Upper lobe of left lung (tissue), 6 donors: ENCODE data around the gene ZNF669. TPM values are rescaled to one million over a fixed set of nuclear protein-coding genes. Genes with fewer than 3 reads are reported as not detected.

ENCODE experiments used
- ATAC-seq, 2 donors: fragments of 200-7000 bp; cut with Tn5 transposase; one replicate each; pipeline ENCODE4 v1.9.1; 2022; ENCODE audit warnings: mild to moderate bottlenecking in 2 of 2, moderate library complexity in 2 of 2; ENCODE audit not compliant: low FRiP score in 2 of 2
- DNase-seq, 2 donors: peaks; one replicate each; pipeline ENCODE4 v3.0.0-alpha.2; 2019 to 2020
- H3K27ac ChIP-seq, 4 donors: fragments of 200-600 bp; sonication (generic); one replicate each; pipeline ENCODE4 v1.5.1; 2016 to 2019
- H3K27me3 ChIP-seq, 4 donors: fragments of 200-600 bp; sonication (generic); one replicate each; pipeline ENCODE4 v1.5.1; 2017 to 2019
- H3K36me3 ChIP-seq, 4 donors: fragments of 200-600 bp; sonication (generic); one replicate each; pipeline ENCODE4 v1.5.1; 2016 to 2019
- H3K4me1 ChIP-seq, 4 donors: fragments of 200-600 bp; sonication (generic); one replicate each; pipeline ENCODE4 v1.5.1; 2018 to 2019
- H3K4me3 ChIP-seq, 4 donors: fragments of 200-600 bp; sonication (generic); one replicate each; pipeline ENCODE4 v1.5.1; 2017 to 2019; ENCODE audit warnings: mild to moderate bottlenecking in 2 of 4, moderate library complexity in 1 of 4
- H3K9me3 ChIP-seq, 4 donors: fragments of 200-600 bp; sonication (generic); one replicate each; pipeline ENCODE4 v1.5.1; 2018 to 2019
- EP300 ChIP-seq, 4 donors: sonication (generic); formaldehyde crosslinking; IDR thresholded peaks; one replicate each; pipeline ENCODE4 v1.5.1; 2017; ENCODE audit warnings: antibody characterized with exemption in 4 of 4, control low read depth in 2 of 4
- POLR2A ChIP-seq, 4 donors: fragments of 450-650 bp; IDR thresholded peaks; one replicate each; pipeline ENCODE4 v1.5.1; 2016 to 2017; ENCODE audit warnings: antibody characterized with exemption in 4 of 4, mild to moderate bottlenecking in 2 of 4
- POLR2AphosphoS5 ChIP-seq, 2 donors: sonication (generic); formaldehyde crosslinking; IDR thresholded peaks; one replicate each; pipeline ENCODE4 v1.5.1; 2017; ENCODE audit warnings: antibody characterized with exemption in 2 of 2
- WGBS, 2 donors: methylation state at CpG; one replicate each; pipeline ENCODE4 v1.1.5; 2017 to 2018; 5-methylcytosine and 5-hydroxymethylcytosine counted together
- total RNA-seq, 6 donors: library from RNA; depleted of rRNA in 4 of 6; stranded (reverse); fragments of >200 nt in 4 of 6; gene quantifications; one replicate each; pipeline versions ENCODE4 v1.1.0 to v1.2.1, GENCODE V29; 2016 to 2021
- TF ChIP-seq, protein P1 (sequence below), 6 experiments: fragments of 450-650 bp in 4 of 6; fragments of 200-600 bp in 2 of 6; sonication (generic) in 2 of 6; IDR thresholded peaks; one replicate each; pipeline ENCODE4 v1.5.1; 2016 to 2019; ENCODE audit warnings: antibody characterized with exemption in 6 of 6
- donor health status: DM: no; HTN: no; CAD: no; lungs with moderate emphysema.
- donor health status: DM: no; HTN: yes; CAD: no; lungs with severe emphysema.

ZNF669 gene
- total RNA-seq, 6 donors from 2014 or later, result 2.3 to 11.5 (median 6.9) TPM

DNA sequence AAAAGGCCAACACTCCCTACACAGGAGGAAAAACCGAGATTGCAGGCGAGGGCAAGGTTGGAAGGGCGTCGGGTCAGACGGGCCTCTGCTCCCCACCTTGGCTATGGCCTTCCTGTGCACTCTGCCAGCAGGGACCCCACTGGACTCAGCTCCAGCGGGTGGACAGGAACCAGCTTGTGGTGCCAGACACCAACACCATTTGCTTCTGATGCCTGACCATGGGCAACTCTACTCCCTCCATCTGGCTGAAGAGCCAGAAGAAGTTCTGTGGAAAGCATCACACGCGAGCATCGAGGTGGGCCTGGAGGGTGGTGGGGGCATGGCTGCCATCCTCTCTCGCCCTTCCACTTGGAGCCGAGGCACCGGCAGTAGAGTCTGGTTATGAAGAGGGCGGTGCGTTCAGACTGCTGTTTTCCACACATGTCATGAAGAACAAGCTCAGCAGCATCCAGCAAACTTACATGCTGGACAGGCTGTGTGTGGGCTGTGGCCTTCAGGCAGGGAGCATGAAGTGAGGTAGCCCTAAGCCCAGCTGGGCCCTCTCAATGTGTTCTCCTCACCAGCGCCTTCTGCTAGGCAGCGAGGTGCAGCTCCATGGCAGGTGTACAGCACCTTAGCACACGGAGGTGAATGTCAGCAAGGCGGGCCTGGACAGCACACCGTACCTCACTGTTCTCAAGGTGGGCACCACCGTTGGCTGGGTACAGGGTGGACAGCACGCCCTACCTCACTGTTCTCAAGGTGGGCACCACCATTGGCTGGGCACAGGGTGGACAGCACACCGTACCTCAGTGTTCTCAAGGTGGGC lies 15.6 kb upstream of the ZNF669 start:
- no peak overlapping the region for H3K27ac ChIP-seq
- TF ChIP-seq POLR2AphosphoS5 (IDR thresholded peaks at IDR 0.05), result no peak
- ATAC-seq (peak in 1 of 2 donors; percentile 37), DNase-seq (no peak)
- H3K27me3 ChIP-seq, result no peaks in the 10 kb centered on the region
- no peak overlapping the region for H3K4me3 ChIP-seq
- H3K9me3 ChIP-seq, result no peaks in the 10 kb centered on the region
- no peaks in the 10 kb centered on the region for H3K36me3 ChIP-seq
- WGBS, 2 donors, result 95% methylated on average over 12 to 22 of the region's 22 CpGs
- no peaks in the 10 kb centered on the region for H3K4me1 ChIP-seq

DNA sequence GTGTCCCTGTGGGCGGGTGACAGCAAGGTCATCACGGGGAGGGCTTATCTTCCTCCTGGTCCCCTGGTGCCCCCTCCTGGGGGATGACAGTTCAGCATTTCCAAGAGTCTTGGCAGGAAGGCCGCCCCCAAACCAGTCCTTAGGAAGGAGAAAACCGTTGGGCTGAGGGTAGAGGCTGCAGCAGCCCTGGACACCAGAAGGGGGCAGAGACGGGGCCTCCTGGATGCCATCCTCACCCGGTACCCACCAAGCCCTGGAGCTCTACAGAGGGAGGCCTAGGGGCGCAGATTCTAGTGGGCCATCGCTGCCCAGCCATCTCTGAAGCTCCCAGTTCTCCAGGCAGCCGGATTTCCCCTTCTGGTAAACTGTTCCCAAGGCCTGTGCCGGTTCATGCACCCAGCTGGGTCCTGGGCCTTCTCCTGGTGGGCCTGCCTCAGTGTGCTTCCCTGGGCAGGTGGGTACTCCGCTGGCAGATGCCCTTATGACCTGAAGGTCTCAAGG lies 14.8 kb upstream of the ZNF669 start:
- H3K27ac ChIP-seq, result no peak overlapping the region
- DNase-seq (no peak), ATAC-seq (peak; percentile 24 to 28)
- WGBS, 2 donors, result 80% methylated on average over 9 of the region's 11 CpGs; no CpG with 5 or more reads in 1 of the 2 donors
- no peaks in the 10 kb centered on the region for H3K4me1 ChIP-seq
- no peak overlapping the region for H3K4me3 ChIP-seq
- H3K36me3 ChIP-seq, result no peaks in the 10 kb centered on the region
- H3K9me3 ChIP-seq, result no peaks in the 10 kb centered on the region
- H3K27me3 ChIP-seq, result no peaks in the 10 kb centered on the region
- no peak for TF ChIP-seq POLR2A (IDR thresholded peaks at IDR 0.05)
- no peak for TF ChIP-seq EP300 (IDR thresholded peaks at IDR 0.05)
- TF ChIP-seq, protein P1, sequence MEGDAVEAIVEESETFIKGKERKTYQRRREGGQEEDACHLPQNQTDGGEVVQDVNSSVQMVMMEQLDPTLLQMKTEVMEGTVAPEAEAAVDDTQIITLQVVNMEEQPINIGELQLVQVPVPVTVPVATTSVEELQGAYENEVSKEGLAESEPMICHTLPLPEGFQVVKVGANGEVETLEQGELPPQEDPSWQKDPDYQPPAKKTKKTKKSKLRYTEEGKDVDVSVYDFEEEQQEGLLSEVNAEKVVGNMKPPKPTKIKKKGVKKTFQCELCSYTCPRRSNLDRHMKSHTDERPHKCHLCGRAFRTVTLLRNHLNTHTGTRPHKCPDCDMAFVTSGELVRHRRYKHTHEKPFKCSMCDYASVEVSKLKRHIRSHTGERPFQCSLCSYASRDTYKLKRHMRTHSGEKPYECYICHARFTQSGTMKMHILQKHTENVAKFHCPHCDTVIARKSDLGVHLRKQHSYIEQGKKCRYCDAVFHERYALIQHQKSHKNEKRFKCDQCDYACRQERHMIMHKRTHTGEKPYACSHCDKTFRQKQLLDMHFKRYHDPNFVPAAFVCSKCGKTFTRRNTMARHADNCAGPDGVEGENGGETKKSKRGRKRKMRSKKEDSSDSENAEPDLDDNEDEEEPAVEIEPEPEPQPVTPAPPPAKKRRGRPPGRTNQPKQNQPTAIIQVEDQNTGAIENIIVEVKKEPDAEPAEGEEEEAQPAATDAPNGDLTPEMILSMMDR (IDR thresholded peaks at IDR 0.05), result peak in 1 of 6 experiments; percentile 24

DNA sequence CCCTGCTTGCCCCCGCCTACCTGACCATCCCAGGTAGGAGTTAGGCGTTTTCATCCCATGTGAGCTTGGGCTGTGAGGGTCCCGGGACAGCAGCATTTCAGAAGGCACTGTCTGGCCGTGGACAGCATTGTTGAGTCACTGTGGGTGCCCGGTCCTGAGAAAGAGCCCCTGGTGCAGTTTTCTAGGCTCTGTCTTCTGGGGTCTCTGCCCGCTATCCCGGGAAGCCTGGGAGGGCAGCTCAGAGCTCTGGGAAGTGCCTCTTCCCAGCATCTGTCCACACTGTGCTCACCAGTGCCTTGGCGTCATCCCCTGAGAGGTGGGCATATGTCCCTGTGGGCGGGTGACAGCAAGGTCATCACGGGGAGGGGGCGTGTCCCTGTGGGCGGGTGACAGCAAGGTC lies 11.4 kb upstream of the ZNF669 start:
- Histone ChIP-seq H3K9me3 (no peaks in the 10 kb centered on the region), H3K4me3 (no peak overlapping the region), H3K4me1 (peaks cover 8 to 26% (median 14%) of the 10 kb centered on the region in 4 donors), H3K27me3 (no peaks in the 10 kb centered on the region), H3K27ac (no peak overlapping the region), H3K36me3 (no peaks in the 10 kb centered on the region)
- 85 to 95% methylated on average over 8 to 9 of the region's 12 CpGs for WGBS, 2 donors
- ATAC-seq (no peak), DNase-seq (no peak)
- TF ChIP-seq EP300 (IDR thresholded peaks at IDR 0.05), result no peak
- TF ChIP-seq POLR2AphosphoS5 (IDR thresholded peaks at IDR 0.05), result no peak
- TF ChIP-seq POLR2A (IDR thresholded peaks at IDR 0.05), result no peak
- TF ChIP-seq, protein P1 (IDR thresholded peaks at IDR 0.05), result no peak

DNA sequence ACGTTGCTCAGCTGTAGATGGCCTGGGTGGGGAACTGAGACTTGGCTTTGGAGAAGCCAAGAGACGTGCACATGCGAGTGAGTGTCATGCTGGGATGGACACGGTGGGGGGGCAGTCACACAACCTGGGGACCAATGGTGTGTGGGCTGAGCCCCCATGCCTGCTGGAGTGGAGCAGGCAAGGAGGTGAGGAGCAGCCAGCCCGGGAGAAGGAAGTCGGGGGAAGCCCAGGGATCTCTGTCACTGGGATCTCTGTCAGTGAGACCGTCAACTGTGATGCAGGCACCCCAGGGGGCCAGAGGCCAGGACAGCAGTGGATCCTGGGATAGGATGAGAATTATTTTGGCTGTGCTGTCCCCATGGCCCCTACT lies 11.0 kb upstream of the ZNF669 start:
- DNase-seq (no peak), ATAC-seq (no peak)
- 68 to 79% methylated on average over 6 to 7 of the region's 7 CpGs for WGBS, 2 donors
- H3K4me3 ChIP-seq, result no peak overlapping the region
- no peak overlapping the region for H3K27ac ChIP-seq
- H3K9me3 ChIP-seq, result no peaks in the 10 kb centered on the region
- H3K27me3 ChIP-seq, result no peaks in the 10 kb centered on the region
- TF ChIP-seq, protein P1 (IDR thresholded peaks at IDR 0.05), result no peak
- TF ChIP-seq EP300 (IDR thresholded peaks at IDR 0.05) (no peak), POLR2AphosphoS5 (IDR thresholded peaks at IDR 0.05) (no peak), POLR2A (IDR thresholded peaks at IDR 0.05) (no peak)
- peaks cover 8 to 27% (median 16%) of the 10 kb centered on the region in 4 donors for H3K4me1 ChIP-seq
- no peaks in the 10 kb centered on the region for H3K36me3 ChIP-seq

DNA sequence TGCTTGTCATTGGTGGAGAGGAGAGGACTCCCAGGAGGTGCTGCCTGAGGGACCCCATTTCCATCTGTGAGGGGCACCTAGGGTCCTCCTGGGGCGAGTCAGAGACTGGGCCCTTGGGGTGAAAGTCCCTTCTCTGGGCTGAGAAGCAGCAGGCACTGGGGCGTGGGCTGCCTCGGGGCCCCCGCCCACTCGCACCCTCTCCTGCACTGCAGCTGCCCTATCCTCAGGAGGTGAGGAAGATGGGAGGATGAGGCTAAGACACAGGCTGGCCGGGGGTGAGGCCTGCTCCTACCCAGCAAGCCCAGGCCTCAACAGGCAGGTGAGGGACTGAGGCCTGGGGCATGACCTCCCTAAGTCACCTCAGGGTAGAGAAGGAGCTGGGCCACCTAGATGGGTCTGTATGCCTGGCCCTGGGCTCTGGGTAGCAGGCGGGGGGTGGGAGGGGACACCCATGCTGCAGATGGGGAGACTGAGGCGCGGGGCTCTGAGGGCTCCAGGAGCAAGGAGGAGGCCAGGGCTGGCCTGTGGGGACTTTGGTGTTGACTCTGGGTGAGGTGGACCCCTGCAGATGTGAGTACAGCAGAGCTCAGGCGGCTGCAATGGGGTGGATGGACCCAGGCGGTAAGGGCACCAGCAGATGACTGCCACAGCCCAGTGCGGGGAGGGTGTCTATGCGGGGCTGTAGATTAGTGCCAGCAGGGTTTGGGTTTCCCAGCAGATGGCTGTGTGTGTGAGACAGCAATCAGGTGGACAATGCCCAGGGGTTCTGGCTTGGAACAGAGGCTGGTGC lies 10.4 kb upstream of the ZNF669 start:
- Histone ChIP-seq H3K27me3 (no peaks in the 10 kb centered on the region), H3K9me3 (no peaks in the 10 kb centered on the region), H3K27ac (no peak overlapping the region), H3K4me3 (no peak overlapping the region), H3K36me3 (no peaks in the 10 kb centered on the region), H3K4me1 (peaks cover 8 to 27% (median 16%) of the 10 kb centered on the region in 4 donors)
- TF ChIP-seq, protein P1 (IDR thresholded peaks at IDR 0.05), result no peak
- no peak for TF ChIP-seq EP300 (IDR thresholded peaks at IDR 0.05)
- no peak for TF ChIP-seq POLR2AphosphoS5 (IDR thresholded peaks at IDR 0.05)
- no peak for TF ChIP-seq POLR2A (IDR thresholded peaks at IDR 0.05)
- 93 to 100% methylated on average over 4 to 13 of the region's 13 CpGs for WGBS, 2 donors
- DNase-seq (peak in 1 of 2 donors; percentile 44), ATAC-seq (peak in 1 of 2 donors; percentile 12)
